Neural progenitor cell (in vitro differentiated cells): Measurements from ENCODE around the gene KLHL3.

Source experiments
- CTCF ChIP-seq: fragments of 200-600 bp; sonication (generic); IDR thresholded peaks from 2 replicates; pipeline ENCODE4 v1.5.1; 2017; ENCODE audit warnings: antibody characterized with exemption, mild to moderate bottlenecking
- EZH2 ChIP-seq: fragments of 200-600 bp; sonication (generic); IDR thresholded peaks from 2 replicates; pipeline ENCODE4 v1.6.1; 2017; ENCODE audit warnings: antibody characterized with exemption, mild to moderate bottlenecking, moderate library complexity
- EZH2phosphoT487 ChIP-seq: fragments of 200-600 bp; sonication (generic); IDR thresholded peaks from 2 replicates; pipeline ENCODE4 v1.6.1; 2017; ENCODE audit warnings: antibody characterized with exemption

- TF ChIP-seq CTCF (peak; percentile 82), EZH2 (no peak), EZH2phosphoT487 (no peak)
Observed at GRCh38 chr5:137778772-137779564, 43.1 kb upstream of the KLHL3 start.
